ENCODE data around the gene TFG.
A peak's percentile ranks its signal among the peaks of the same experiment; 100 is the strongest.

TFG gene

DNA sequence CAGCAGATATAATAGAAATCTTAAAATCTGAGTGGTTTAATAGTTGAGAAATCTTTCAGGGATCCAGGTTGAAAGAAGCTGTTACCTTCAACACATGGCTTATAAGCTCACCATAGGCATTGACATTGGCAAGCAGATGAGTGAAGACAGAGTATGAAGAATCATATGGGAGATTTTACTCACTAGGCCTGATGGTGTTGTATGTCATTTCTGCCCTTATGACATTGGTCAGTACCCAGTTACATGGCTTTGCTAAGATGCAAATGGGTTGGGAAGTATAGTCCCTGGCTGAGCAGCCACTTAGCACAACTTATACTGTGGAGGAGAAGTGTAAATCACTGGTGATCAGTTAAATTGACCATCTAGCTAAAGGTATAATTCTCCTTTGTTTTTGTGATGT is 5.9 kb downstream of the TFG start:
- Histone ChIP-seq H2AFZ (ENCODE audit: low read length) (no peak overlapping the region), H3K4me3 (ENCODE audit: low read length in 2 of 2) (no peak overlapping the region), H2BK15ac (ENCODE audit: low read length) (no peak overlapping the region), H3K14ac (ENCODE audit: low read length) (no peak overlapping the region), H3K18ac (ENCODE audit: low read length) (no peak overlapping the region), H3K27me3 (ENCODE audit: control insufficient read depth in 3 of 3, insufficient read depth in 3 of 3, low read depth in 1 of 3, low read length in 3 of 3) (no peaks in the 10 kb centered on the region), H2BK5ac (ENCODE audit: low read length) (no peak overlapping the region), H3K23ac (ENCODE audit: low read depth, low read length, poor library complexity) (no peak overlapping the region), H4K91ac (ENCODE audit: low read depth, low read length, poor library complexity) (no peak overlapping the region), H3K9ac (ENCODE audit: low read depth, low read length, poor library complexity) (no peak overlapping the region), H3K4me1 (ENCODE audit: control insufficient read depth in 2 of 2, insufficient read depth in 1 of 2, low read depth in 1 of 2, low read length in 2 of 2) (peaks cover 2 to 6% of the 10 kb centered on the region in 2 donors), H3K79me1 (ENCODE audit: low read depth, low read length) (peaks cover 2% of the 10 kb centered on the region), H3K27ac (replicated peaks; ENCODE audit: low read length) (no peak overlapping the region), H3K36me3 (replicated peaks in 1 of 2; ENCODE audit: control insufficient read depth in 2 of 2, insufficient read depth in 2 of 2, low read length in 2 of 2) (peaks cover 2 to 93% of the 10 kb centered on the region in 2 donors), H2AK5ac (ENCODE audit: low read depth, low read length) (no peak overlapping the region), H4K8ac (ENCODE audit: low read depth, low read length) (no peak overlapping the region), H2BK120ac (ENCODE audit: low read depth, low read length) (no peak overlapping the region), H3K9me3 (replicated peaks in 1 of 2; ENCODE audit: control insufficient read depth in 2 of 2, insufficient read depth in 1 of 2, low read depth in 1 of 2, low read length in 2 of 2) (peaks cover 2 to 14% of the 10 kb centered on the region in 2 donors), H2BK12ac (ENCODE audit: low read length) (no peak overlapping the region), H3K4ac (ENCODE audit: low read length) (no peak overlapping the region), H3K4me2 (ENCODE audit: insufficient read depth, low read length, poor library complexity, severe bottlenecking) (no peak overlapping the region)
- DNase-seq (ENCODE audit: low spot score) = no peak

- Histone ChIP-seq H3K4me3 (ENCODE audit: low read length in 2 of 2) (no peak overlapping the region), H2BK5ac (ENCODE audit: low read length) (no peak overlapping the region), H3K23ac (ENCODE audit: low read depth, low read length, poor library complexity) (no peak overlapping the region), H2AFZ (ENCODE audit: low read length) (no peak overlapping the region), H4K8ac (ENCODE audit: low read depth, low read length) (no peak overlapping the region), H3K36me3 (replicated peaks in 1 of 2; ENCODE audit: control insufficient read depth in 2 of 2, insufficient read depth in 2 of 2, low read length in 2 of 2) (peaks cover 5 to 98% of the 10 kb centered on the region in 2 donors), H2BK15ac (ENCODE audit: low read length) (no peak overlapping the region), H3K14ac (ENCODE audit: low read length) (no peak overlapping the region), H3K27me3 (ENCODE audit: control insufficient read depth in 3 of 3, insufficient read depth in 3 of 3, low read depth in 1 of 3, low read length in 3 of 3) (no peaks in the 10 kb centered on the region), H3K9me3 (replicated peaks in 1 of 2; ENCODE audit: control insufficient read depth in 2 of 2, insufficient read depth in 1 of 2, low read depth in 1 of 2, low read length in 2 of 2) (peaks cover 2 to 24% of the 10 kb centered on the region in 2 donors), H3K9ac (ENCODE audit: low read depth, low read length, poor library complexity) (no peak overlapping the region), H2BK120ac (ENCODE audit: low read depth, low read length) (no peak overlapping the region), H4K91ac (ENCODE audit: low read depth, low read length, poor library complexity) (no peak overlapping the region), H2BK12ac (ENCODE audit: low read length) (no peak overlapping the region), H3K79me1 (ENCODE audit: low read depth, low read length) (peaks cover 2% of the 10 kb centered on the region), H3K4me2 (ENCODE audit: insufficient read depth, low read length, poor library complexity, severe bottlenecking) (no peak overlapping the region), H3K18ac (ENCODE audit: low read length) (no peak overlapping the region), H3K27ac (replicated peaks; ENCODE audit: low read length) (no peak overlapping the region), H3K4me1 (ENCODE audit: control insufficient read depth in 2 of 2, insufficient read depth in 1 of 2, low read depth in 1 of 2, low read length in 2 of 2) (peaks cover 0 to 5% of the 10 kb centered on the region in 2 donors), H3K4ac (ENCODE audit: low read length) (no peak overlapping the region), H2AK5ac (ENCODE audit: low read depth, low read length) (no peak overlapping the region)
- no peak for DNase-seq (ENCODE audit: low spot score)
- no CpG with 5 or more reads among the region's 2 CpGs for WGBS, 2 donors (ENCODE audit: extremely low coverage in 2 of 2, insufficient read length in 2 of 2, insufficient replicate concordance in 1 of 2)
These were observed 7.8 kb downstream of the TFG start for GRCh38 chr3:100717063-100717462.

DNA sequence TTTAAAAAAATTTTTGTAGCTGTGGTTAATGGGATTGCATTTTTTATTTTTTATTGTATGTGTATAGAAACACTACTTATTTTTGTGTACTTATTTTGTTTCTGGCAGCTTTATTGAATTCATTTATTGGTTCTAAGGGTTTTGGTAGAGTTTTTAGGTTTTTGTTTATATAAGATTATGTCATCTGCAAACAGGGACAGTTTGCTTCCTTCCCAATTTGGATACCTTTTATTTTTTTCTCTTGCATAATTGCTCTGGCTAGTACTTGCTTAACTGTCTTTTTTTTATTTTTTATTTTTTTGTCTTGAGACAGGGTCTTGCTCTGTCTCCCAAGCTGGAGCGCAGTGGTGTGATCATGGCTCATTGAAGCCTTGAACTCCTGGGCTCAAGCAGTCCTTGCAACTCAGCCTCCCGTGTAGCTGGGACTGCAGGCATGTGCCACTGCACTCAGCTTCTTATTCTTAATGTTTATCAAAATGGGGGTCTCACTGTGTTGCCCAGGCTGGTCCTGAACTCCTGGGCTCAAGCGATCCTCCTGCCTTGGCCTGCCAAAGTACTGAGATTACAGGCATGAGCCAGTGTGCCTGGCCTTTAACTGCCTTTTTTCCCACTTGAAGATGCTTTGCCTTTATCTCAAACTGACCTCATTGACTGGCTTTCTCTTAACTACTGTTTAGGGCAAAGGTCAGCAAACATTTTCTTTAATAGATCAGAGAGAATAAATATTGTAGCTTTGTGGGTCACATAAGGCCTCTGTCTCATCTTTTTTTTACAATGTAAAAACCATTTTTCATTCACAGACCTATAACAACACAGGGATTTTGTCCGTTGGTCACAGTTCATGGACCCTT is 8.6 kb downstream of the TFG start:
- peak overlapping the region; percentile 35 for H3K18ac ChIP-seq (ENCODE audit: low read length)
- no peak overlapping the region for H4K8ac ChIP-seq (ENCODE audit: low read depth, low read length)
- peak overlapping the region; percentile 72 for H3K27ac ChIP-seq (replicated peaks; ENCODE audit: low read length)
- peak overlapping the region; percentile 19 for H2AK5ac ChIP-seq (ENCODE audit: low read depth, low read length)
- peaks cover 2 to 26% of the 10 kb centered on the region in 2 donors for H3K9me3 ChIP-seq (replicated peaks in 1 of 2; ENCODE audit: control insufficient read depth in 2 of 2, insufficient read depth in 1 of 2, low read depth in 1 of 2, low read length in 2 of 2)
- H3K4ac ChIP-seq (ENCODE audit: low read length) = no peak overlapping the region
- H3K27me3 ChIP-seq (ENCODE audit: control insufficient read depth in 3 of 3, insufficient read depth in 3 of 3, low read depth in 1 of 3, low read length in 3 of 3) = no peaks in the 10 kb centered on the region
- H4K91ac ChIP-seq (ENCODE audit: low read depth, low read length, poor library complexity) = no peak overlapping the region
- H3K9ac ChIP-seq (ENCODE audit: low read depth, low read length, poor library complexity) = no peak overlapping the region
- H2BK15ac ChIP-seq (ENCODE audit: low read length) = peak overlapping the region; percentile 64
- peaks cover 0 to 5% of the 10 kb centered on the region in 2 donors for H3K4me1 ChIP-seq (ENCODE audit: control insufficient read depth in 2 of 2, insufficient read depth in 1 of 2, low read depth in 1 of 2, low read length in 2 of 2)
- H2AFZ ChIP-seq (ENCODE audit: low read length) = no peak overlapping the region
- no peak overlapping the region for H3K23ac ChIP-seq (ENCODE audit: low read depth, low read length, poor library complexity)
- WGBS, 2 donors (ENCODE audit: extremely low coverage in 2 of 2, insufficient read length in 2 of 2, insufficient replicate concordance in 1 of 2) = no CpG with 5 or more reads among the region's 4 CpGs
- H3K36me3 ChIP-seq (replicated peaks in 1 of 2; ENCODE audit: control insufficient read depth in 2 of 2, insufficient read depth in 2 of 2, low read length in 2 of 2) = peaks cover 5 to 98% of the 10 kb centered on the region in 2 donors
- H3K4me2 ChIP-seq (ENCODE audit: insufficient read depth, low read length, poor library complexity, severe bottlenecking) = no peak overlapping the region
- H2BK5ac ChIP-seq (ENCODE audit: low read length) = no peak overlapping the region
- no peak for DNase-seq (ENCODE audit: low spot score)
- peaks cover 2% of the 10 kb centered on the region for H3K79me1 ChIP-seq (ENCODE audit: low read depth, low read length)
- H3K14ac ChIP-seq (ENCODE audit: low read length) = no peak overlapping the region
- H2BK12ac ChIP-seq (ENCODE audit: low read length) = peak overlapping the region; percentile 2
- no peak overlapping the region for H2BK120ac ChIP-seq (ENCODE audit: low read depth, low read length)
- no peak overlapping the region for H3K4me3 ChIP-seq (ENCODE audit: low read length in 2 of 2)

GRCh38 chr3:100719136-100719535 is 9.8 kb downstream of the TFG start:
- Histone ChIP-seq H2AFZ (ENCODE audit: low read length) (no peak overlapping the region), H3K9ac (ENCODE audit: low read depth, low read length, poor library complexity) (no peak overlapping the region), H4K91ac (ENCODE audit: low read depth, low read length, poor library complexity) (no peak overlapping the region), H3K36me3 (replicated peaks in 1 of 2; ENCODE audit: control insufficient read depth in 2 of 2, insufficient read depth in 2 of 2, low read length in 2 of 2) (peaks cover 5 to 98% of the 10 kb centered on the region in 2 donors), H3K18ac (ENCODE audit: low read length) (no peak overlapping the region), H2BK12ac (ENCODE audit: low read length) (no peak overlapping the region), H3K27me3 (ENCODE audit: control insufficient read depth in 3 of 3, insufficient read depth in 3 of 3, low read depth in 1 of 3, low read length in 3 of 3) (no peaks in the 10 kb centered on the region), H3K4me3 (ENCODE audit: low read length in 2 of 2) (no peak overlapping the region), H2BK5ac (ENCODE audit: low read length) (no peak overlapping the region), H3K14ac (ENCODE audit: low read length) (no peak overlapping the region), H3K4ac (ENCODE audit: low read length) (no peak overlapping the region), H3K79me1 (ENCODE audit: low read depth, low read length) (no peaks in the 10 kb centered on the region), H2BK120ac (ENCODE audit: low read depth, low read length) (no peak overlapping the region), H3K9me3 (replicated peaks in 1 of 2; ENCODE audit: control insufficient read depth in 2 of 2, insufficient read depth in 1 of 2, low read depth in 1 of 2, low read length in 2 of 2) (peaks cover 2 to 26% of the 10 kb centered on the region in 2 donors), H3K4me1 (ENCODE audit: control insufficient read depth in 2 of 2, insufficient read depth in 1 of 2, low read depth in 1 of 2, low read length in 2 of 2) (peaks cover 0 to 5% of the 10 kb centered on the region in 2 donors), H3K23ac (ENCODE audit: low read depth, low read length, poor library complexity) (no peak overlapping the region), H2AK5ac (ENCODE audit: low read depth, low read length) (no peak overlapping the region), H3K27ac (replicated peaks; ENCODE audit: low read length) (peak overlapping the region; percentile 46), H4K8ac (ENCODE audit: low read depth, low read length) (no peak overlapping the region), H3K4me2 (ENCODE audit: insufficient read depth, low read length, poor library complexity, severe bottlenecking) (no peak overlapping the region), H2BK15ac (ENCODE audit: low read length) (no peak overlapping the region)
- no CpG with 5 or more reads among the region's 1 CpG for WGBS, 2 donors (ENCODE audit: extremely low coverage in 2 of 2, insufficient read length in 2 of 2, insufficient replicate concordance in 1 of 2)
- peak; percentile 43 for DNase-seq (ENCODE audit: low spot score)

All from neuronal stem cell (in vitro differentiated cells).